GM21423 (cell line): ENCODE results near the gene TMEM135.
"Not testable (repeated sequence)": the region's sequence is repeated elsewhere in the genome, so short reads cannot be mapped to it uniquely, and the experiment has no call there.

Experiments used
- ATAC-seq: cut with Tn5 transposase; IDR thresholded peaks from one replicate; pipeline ENCODE4 v1.9.1; 2021; ENCODE audit warnings: mild to moderate bottlenecking, moderate library complexity; ENCODE audit not compliant: unreplicated experiment

Gene TMEM135

DNA sequence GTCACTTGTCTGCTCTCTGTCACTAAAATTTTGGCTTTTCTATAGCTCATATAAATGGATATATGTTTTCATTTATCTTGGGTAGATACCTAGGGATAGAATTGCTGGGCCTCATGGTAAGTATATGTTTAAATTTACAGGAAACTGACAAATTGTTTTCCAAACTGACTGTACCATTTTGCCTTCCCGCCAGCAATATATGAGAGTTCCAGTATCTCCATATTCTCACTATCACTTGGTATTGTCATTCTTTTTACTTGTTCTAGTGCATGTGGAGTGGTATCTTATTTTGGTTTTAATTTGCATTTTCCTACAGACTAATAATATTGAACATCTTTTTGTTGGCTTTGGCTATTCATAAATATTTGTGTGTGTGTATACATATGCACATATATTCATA lies 101.7 kb downstream of the TMEM135 start:
- ATAC-seq = no peak

- ATAC-seq = no peak
These were observed 103.6 kb downstream of the TMEM135 start for GRCh38 chr11:87141322-87141721.

GRCh38 chr11:87141980-87142514 lies 104.3 kb downstream of the TMEM135 start:
- no peak for ATAC-seq

GRCh38 chr11:87142594-87142993 lies 104.9 kb downstream of the TMEM135 start:
- ATAC-seq = no peak

DNA sequence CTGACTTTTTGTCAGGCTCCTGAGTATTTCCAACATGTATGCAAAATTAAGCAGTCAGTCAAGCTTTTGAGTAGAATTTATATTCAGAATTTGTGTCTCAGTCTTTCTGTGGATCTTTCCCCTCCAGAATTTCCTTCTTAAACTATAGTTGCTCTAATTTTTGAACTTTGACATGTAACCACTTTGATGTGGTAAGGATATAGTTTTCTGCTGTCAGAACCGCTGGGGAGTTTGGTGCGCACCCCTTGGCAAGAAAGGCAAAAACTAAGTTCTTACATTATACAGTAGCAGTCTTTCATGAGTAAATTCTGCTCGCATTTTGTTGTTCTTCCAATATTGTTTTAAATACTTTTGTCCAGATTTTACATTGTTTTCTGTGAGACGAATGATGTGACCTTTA lies 105.9 kb downstream of the TMEM135 start:
- no peak for ATAC-seq

GRCh38 chr11:87144252-87144651 lies 106.5 kb downstream of the TMEM135 start:
- ATAC-seq = no peak

DNA sequence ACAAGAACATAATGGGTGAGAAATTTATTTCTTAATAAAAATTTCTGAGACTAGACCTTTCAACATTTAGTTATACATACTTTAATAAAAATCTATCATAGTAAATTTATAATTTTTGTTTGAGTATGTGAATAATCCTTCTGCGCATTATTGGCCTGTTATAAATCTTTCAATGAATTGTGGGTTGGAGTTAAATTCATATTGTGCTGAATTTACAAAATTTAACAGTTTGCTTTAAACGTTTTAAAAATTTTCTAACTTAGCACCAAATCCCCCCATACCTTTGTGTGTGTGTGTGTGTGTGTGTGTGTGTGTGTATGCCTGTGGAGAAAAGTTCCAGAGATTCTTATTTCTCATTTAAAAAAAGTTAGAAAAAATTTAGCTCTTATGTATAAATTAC lies 111.0 kb downstream of the TMEM135 start:
- no peak for ATAC-seq

- ATAC-seq = not testable (repeated sequence)
These were observed 112.0 kb downstream of the TMEM135 start for GRCh38 chr11:87149782-87150181.

DNA sequence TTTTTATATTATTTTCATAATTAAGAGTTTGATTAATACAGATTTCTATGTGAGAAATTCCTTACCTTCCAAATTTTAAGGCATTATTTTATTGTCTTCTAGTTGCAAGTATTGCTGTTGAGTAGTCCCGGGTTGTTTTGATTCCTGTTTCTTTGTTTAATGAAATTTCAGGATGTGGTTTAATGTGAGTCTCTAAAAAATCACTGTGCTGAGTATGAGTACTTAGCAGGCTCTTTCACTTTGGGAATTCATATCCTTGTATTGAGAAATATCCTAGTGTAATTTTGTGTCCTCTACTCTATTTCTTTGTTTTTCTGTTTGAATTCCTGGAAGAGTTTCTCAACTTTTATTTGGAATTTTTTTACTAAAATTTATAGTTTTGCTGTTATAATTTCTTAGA lies 113.2 kb downstream of the TMEM135 start:
- no peak for ATAC-seq

- no peak for ATAC-seq
These were observed 116.5 kb downstream of the TMEM135 start for GRCh38 chr11:87154246-87154645.

- ATAC-seq = no peak
These were observed 119.2 kb downstream of the TMEM135 start for GRCh38 chr11:87156970-87157369.

DNA sequence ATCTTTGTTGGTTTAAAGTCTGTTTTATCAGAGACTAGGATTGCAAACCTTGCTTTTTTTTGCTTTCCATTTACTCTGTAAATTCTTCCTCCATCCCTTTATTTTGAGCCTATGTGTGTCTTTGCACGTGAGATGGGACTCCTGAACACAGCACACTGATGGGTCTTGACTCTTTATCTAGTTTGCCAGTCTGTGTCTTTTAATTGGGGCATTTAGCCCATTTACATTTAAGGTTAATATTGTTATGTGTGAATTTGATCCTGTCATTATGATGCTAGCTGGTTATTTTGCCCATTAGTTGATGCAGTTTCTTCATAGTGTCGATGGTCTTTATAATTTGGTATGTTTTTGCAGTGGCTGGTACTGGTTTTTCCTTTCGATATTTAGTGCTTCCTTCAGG lies 131.3 kb downstream of the TMEM135 start:
- not testable (repeated sequence) for ATAC-seq

DNA sequence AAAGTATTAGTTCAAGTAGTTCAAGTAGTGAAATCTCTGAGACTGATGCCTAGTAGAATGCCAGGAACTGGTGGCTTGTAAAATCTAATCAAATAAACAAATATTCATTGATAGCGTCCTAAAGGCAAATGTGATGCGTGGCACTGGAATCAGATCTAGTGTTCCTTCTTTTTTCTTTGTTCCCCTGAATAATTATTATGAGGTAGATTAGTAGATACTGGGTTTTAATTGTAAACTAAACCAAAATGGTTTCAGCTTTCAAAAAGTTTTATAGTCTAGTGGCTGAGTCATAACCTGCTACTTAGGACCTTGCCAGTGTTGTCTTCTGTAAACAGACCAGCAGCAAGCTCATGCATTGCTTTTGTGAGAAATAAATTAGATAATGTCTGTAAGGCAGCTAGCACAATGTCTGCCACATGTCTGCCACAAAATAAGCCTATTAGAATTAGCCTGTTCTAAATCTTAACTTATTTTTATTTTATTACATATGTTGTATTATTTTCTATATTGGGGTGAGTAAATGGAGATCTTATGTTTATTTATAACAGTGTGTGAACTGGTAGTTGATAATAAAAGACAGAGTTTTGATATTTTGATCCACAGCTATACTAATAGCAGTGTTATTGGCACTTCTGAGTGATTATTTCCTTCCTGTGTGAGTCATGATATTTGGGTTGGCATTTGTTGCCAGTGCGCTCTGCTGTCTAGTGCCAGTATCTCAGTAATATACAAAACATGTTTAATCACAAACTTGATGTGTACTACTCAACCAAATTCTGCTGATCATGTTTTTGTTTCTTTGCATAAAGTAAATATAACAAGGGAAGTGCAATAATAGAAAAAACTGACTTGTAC lies 135.7 kb downstream of the TMEM135 start:
- ATAC-seq = no peak

- ATAC-seq = no peak
These were observed 137.1 kb downstream of the TMEM135 start for GRCh38 chr11:87174870-87175269.

GRCh38 chr11:87176044-87176443 lies 138.3 kb downstream of the TMEM135 start:
- ATAC-seq = no peak

DNA sequence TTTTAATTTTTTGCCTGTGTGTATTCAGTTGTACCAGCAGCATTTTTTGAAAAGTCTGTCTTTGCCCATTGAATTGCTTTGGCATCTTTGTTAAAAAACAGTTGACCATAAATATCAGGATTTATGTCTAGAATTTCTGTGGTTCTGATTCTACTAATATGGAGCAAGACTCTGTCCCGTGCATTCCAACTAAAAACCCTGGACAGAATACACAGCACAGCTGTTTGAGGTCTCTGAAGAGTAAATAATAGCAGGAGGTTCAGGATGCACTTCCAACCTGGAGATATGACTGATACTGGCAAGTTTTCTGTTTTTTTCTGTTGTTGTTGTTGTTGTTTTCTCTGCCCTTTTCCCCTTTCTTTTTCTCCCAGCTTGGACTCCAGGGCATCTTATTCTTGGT lies 141.9 kb downstream of the TMEM135 start:
- ATAC-seq = no peak

GRCh38 chr11:87180742-87181141 lies 143.0 kb downstream of the TMEM135 start:
- no peak for ATAC-seq

DNA sequence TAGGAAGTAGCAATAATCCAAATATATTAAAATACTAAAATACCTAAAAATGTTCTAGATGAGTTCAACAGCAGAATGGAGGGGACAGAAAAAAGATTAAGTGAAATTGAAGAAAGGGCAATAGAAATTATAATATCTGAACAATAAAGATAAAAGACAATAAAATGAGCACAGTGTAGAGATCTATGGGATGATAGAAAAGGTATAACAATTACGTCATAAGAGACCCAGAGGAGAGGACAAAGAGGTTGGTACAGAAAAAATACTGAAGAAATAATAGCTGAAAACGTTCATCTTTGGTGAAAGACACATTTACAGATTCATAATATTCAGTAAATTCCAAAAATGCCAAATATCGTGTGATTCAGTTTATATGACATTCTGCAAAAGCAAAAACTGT lies 143.4 kb downstream of the TMEM135 start:
- no peak for ATAC-seq

GRCh38 chr11:87185228-87185627 lies 147.5 kb downstream of the TMEM135 start:
- ATAC-seq = no peak

GRCh38 chr11:87187076-87187475 lies 149.3 kb downstream of the TMEM135 start:
- ATAC-seq = no peak

DNA sequence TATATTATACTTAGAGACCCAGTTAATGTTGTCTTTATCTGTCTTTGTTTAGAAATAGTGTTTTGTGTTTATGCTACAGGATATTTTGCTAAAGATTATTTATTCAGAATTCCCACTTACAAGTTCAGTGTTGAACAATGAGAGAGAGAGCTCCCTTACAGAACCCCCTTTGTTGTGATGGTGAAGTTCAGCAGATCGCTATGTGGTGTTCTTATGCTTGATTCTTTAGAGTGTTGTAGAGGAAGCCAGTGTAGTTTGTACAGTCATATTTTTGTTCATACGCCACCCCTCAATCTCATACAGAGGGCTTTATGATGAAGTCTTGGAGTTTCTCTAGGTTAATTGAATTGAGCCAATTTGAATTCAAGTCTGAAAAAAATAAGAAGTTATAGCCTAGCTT lies 150.2 kb downstream of the TMEM135 start:
- ATAC-seq = no peak

GRCh38 chr11:87188396-87188795 lies 150.7 kb downstream of the TMEM135 start:
- not testable (repeated sequence) for ATAC-seq

DNA sequence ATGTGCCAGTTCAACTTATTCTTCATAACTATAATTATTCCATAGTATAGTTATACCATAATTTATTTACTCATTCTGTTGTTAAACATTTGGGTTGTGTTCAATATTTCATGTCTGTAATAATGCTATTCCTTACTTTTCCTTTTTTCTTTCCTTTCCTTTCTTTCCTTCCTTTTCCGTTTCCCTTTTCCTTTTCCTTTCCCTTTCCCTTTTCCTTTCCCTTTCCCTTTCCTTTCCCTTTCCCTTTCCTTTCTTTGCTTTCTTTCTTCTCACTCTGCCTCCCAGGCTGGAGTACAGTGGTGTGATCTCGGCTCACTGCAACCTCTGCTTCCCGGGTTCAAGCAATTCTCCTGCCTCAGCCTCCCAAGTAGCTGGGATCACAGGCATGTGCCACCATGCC lies 151.2 kb downstream of the TMEM135 start:
- ATAC-seq = not testable (repeated sequence)
